Inflammatory macrophage treated with lipopolysaccharide for 1 hour (primary cell): Measurements from ENCODE around the gene SAP30BP.

Experiments
- DNase-seq, 2 donors: peaks; one replicate each; pipeline ENCODE4 v3.0.0-alpha.2; 2020 to 2022

SAP30BP gene

GRCh38 chr17:75691801-75692626 lies 24.9 kb downstream of the SAP30BP start:
- DNase-seq = no peak

GRCh38 chr17:75692976-75693375 lies 25.8 kb downstream of the SAP30BP start:
- no peak for DNase-seq

GRCh38 chr17:75693500-75694481 lies 26.7 kb downstream of the SAP30BP start:
- DNase-seq = no peak

- DNase-seq = no peak
These were observed 27.4 kb downstream of the SAP30BP start for GRCh38 chr17:75694536-75694935.

- no peak for DNase-seq
These were observed 28.1 kb downstream of the SAP30BP start for GRCh38 chr17:75695141-75695829.

DNA sequence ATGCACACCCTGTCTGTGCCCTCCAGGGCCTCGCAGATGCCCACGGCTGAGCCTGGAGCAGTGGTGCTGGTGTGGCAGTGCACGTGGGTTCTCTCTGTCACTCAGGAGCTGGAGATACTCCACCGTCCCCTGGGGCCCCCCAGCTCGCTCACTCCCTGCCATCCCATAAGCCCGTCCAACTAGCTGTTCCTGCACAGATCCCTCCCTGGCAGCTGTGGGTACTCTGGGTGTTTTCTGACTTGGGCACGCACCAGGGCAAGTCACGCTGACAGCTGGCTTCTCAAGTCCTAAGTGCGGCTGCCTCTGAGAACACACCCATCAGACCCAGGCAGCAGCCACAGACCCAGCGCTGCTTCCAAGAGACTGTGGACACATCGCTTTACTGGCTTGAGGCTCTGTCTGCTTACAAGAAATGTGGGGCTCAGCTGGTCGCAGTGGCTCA lies 28.7 kb downstream of the SAP30BP start:
- no peak for DNase-seq

GRCh38 chr17:75697651-75698291 lies 30.6 kb downstream of the SAP30BP start:
- no peak for DNase-seq

- no peak for DNase-seq
These were observed 31.5 kb downstream of the SAP30BP start for GRCh38 chr17:75698659-75699058.

DNA sequence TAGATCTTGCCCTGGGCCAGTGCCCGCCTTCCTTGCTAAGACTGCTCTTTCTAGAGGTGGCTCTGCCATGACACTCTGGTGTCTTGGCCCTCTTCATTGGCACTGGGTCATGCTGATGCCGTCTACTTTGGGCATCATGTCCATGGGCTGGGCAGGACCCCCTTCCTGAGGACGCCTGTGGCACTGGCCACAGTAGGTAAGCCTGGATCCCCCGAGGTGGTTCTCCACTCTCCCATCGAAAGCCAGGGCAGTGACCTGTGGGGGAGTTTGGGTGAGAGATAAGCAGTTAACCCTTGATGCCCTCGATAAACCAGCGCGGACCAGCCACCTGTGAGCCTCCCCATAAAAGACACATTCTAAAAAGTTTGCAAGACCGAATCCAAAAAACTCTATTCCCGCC lies 34.1 kb downstream of the SAP30BP start:
- no peak for DNase-seq

DNA sequence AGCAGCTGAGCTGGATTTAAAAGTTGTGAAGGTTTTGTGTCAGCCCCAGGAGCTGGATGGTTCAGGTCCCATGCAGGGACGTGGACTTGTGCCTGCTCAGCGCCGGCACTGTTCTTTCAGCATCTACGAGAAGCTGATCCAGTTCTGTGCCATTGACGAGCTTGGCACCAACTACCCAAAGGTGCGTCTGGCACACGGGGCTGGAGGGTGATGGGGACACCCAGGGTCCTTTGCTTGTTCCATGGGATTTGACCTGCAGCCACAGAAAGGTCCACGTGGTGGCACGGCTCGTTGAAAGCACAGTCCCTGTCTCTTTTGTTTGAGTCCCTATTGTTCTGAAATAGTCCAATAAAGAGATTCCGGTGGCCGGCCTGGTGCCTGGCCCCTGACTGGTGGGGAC lies 36.1 kb downstream of the SAP30BP start:
- no peak for DNase-seq

GRCh38 chr17:75703591-75703990 lies 36.5 kb downstream of the SAP30BP start:
- no peak for DNase-seq

DNA sequence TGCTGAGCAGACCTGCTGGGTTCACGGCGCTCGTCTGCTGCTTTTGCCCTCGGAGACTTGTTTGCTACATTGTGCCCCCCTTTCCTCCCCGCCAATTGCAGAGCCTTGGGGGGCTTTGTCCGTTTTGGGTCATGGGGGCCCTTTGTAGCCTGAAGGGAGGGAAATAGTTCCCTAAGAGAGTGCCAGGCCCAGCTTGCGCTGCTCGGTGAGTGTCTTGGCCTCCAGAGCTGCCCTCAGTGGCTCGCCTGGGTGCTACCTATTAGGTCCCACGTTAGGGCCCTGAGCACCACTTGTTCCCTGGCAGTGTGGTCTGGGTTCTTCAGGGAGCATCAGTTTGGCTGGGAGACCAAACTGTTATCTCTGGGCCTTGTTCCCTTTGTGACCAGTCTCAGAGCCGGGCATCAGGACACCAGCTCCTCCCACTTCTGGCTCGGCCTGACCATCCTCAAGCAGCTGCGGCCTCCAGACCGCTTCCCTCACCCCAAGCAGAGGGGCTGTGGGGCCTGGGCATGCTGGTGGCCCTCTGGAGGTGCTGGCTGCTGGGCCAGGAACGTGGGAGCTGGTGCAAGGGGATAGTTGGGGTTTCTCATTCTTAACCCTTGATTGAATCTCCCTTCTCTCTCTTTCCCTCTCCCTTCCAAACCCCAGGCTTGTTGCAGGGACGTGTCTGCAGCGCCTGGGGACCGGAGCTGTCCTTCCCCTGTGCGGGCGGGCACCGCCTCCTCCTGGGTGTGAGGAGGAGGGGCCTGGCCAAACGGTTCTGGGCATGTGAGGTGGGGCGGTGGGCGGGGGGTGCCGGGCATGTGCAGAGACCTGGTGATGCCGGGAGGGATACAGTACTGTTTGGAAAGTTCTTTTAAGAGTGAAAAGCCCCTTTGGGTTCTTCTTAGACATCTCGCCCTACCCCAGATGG lies 38.1 kb downstream of the SAP30BP start:
- DNase-seq = no peak

DNA sequence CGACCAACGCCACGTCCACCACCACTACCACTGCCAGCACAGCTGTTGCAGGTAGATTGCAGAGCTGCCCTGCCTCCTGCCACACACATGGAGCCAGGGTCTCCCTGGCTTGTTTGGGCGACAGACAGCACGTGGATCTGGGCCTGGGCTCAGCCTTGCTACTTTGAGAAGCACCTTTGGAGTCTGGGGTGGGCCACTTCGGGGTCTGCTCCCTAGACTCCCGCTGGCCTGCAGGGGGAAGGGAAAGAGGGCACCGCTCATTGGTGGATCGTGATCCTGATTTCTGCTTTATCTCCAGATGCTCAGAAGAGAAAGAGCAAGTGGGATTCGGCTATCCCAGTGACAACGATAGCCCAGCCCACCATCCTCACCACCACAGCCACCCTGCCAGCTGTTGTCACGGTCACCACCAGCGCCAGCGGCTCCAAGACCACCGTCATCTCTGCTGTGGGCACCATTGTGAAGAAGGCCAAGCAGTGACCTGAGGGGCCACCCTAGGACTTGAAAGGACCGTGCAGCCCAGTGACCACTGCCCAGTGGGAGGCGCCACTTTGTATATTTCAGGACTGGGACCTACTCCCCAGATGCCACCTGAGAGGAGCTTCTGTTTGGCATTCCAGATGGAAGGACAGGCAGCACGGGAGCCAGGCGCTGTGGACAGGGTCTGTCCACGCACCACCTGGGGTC lies 39.0 kb downstream of the SAP30BP start:
- DNase-seq = no peak

GRCh38 chr17:75707079-75707571 lies 40.0 kb downstream of the SAP30BP start:
- DNase-seq = no peak

GRCh38 chr17:75712446-75712845 lies 45.3 kb downstream of the SAP30BP start:
- DNase-seq = no peak

- DNase-seq = no peak
These were observed 52.6 kb downstream of the SAP30BP start for GRCh38 chr17:75719732-75720131.

DNA sequence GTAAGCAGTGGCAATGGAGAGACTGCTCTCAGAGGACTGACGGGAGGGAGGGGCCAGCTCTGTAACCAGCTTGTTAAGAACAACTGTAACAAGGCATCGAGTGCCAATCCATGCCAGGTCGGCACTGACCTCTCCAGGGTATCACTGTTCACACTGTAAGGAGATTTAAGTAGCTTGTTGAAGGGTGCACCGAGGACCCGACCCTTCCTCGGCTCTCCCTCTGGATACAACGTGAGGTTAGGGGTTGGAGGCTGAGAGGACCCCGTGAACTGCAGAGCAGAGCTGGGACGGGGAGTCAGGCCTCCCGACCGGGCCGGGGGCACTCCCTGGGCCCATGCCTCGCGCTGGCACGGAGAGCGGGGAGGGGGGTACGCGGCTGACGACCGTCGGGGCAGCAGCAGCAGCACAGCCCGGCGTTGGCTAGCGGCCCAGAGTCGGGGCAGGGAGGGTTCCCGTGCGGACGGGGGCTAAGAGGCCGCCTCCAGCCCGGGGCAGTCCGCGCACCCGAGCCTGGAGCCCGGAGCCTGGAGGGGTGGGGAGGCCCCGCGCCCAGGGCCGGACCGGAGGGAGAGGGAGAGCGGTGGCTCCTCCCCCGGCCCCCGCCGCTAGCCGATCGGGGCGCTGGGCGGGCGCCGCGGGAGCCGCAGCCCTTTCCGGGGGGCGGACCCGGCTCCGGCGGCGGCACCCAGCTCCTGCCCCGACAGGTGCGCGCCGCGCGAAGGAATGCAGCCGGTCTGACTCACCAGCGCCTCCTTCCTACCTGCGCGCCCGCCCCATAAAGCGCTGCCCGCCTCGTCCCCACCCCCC lies 53.7 kb downstream of the SAP30BP start, which contains the start of gene ITGB4:
TSS of gene ITGB4 (plus strand) at position 804 of the 807 bp plus-strand sequence. CDS start 3,245 bp downstream, outside the sequence.
- no peak for DNase-seq

DNA sequence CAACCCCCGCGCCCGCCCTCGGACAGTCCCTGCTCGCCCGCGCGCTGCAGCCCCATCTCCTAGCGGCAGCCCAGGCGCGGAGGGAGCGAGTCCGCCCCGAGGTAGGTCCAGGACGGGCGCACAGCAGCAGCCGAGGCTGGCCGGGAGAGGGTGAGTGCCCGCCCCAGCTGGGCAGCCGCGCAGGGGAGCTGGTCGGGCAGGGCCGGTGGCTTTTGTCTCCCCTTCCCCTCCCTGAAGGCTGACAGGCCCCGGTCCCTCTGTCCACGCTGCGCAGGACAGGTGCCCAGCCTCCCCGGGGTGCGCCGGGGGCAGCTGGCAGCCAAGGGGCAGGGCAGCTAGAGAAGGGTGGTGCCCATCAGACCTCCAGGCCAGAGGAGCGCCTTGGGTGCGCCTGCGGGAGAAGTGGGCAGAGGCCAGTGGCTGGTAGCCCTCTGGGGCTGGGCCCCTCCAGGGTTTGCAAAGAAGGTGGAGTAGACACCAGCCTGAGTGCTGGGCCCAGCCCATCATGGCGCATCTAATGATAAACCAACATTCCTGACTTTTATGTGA lies 54.4 kb downstream of the SAP30BP start:
- no peak for DNase-seq

DNA sequence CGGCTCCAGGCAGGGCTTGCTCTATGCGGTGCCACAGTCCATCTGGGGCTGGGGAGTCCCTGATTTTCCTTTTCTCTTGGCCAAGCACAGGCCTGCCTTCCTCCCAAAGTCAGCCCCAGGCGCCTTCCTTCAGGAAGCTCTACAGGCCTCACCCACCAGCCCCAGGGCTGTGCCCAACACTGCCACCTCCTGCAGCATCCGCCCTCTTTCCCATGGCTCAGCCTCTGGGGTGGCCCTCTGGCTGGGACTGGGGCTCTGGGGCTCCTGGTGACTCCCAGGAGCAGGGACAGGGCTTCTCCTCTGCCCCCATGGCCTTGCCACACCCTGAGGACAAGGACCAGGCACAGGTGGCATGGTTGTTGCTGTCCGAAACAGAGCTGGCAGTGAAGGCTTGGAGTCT lies 54.9 kb downstream of the SAP30BP start:
- no peak for DNase-seq
